ENCODE data around the gene GCLC. TPM values are rescaled to one million over a fixed set of nuclear protein-coding genes. Genes with fewer than 3 reads are reported as not detected.
A peak's percentile ranks its signal among the peaks of the same experiment; 100 is the strongest.

Gene GCLC
- polyA plus RNA-seq, 1 donor (not counting 4 experiments of a cell fraction or from before 2014, with no cell fraction given) = 73.2 TPM

DNA sequence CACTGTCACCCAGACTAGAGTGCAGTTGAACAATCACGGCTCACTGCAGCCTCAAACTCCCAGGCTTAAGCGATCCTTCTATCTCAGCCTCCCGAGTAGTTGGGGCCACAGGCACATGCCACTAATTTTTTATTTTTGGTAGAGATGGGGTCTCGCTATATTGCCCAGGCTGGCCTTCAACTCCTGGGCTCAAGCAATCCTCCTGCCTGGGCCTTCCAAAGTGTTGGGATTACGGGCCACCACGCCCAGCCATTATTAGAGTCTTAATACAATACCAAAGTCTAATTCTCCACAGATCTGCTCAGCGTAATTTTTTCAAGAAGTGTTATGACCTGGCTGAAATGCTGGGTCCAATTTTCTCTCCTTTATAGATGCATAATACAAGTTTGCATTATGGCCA lies 3.0 kb downstream of the GCLC start:
- H3K36me3 ChIP-seq (ENCODE audit: control insufficient read depth in 2 of 2, extremely low read depth in 1 of 2, insufficient read depth in 2 of 2, low read length in 2 of 2) = peaks cover 8 to 10% of the 10 kb centered on the region in 2 experiments
- peaks cover 44% of the 10 kb centered on the region for H3K4me1 ChIP-seq (ENCODE audit: control insufficient read depth, extremely low read depth, insufficient read depth, low read length)

DNA sequence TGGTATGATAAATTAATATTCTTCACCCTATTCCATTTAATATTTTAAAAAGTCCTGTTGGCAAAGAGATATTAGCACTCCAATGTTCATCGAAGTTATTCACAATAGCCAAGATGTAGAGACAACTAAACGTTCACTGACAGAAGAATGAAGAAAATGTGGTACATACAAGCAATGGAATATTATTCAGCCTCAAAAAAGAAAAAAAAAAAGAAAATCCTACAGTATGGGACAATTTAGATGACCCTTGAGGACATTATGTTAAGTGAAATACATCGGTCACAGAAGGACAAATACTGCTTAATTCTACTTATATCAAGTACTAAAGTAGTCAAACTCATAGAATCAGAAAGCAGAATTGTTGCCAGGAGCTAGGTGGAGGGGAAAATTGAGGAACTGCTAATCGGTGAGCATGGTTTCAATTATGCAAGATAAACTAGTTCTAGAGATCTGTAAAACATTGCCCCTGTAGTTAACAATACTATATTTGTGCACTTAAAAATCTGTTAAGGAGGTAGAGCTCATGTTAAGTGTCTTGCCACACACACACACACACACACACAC lies 4.7 kb downstream of the GCLC start:
- peaks cover 28% of the 10 kb centered on the region for H3K4me1 ChIP-seq (ENCODE audit: control insufficient read depth, extremely low read depth, insufficient read depth, low read length)
- H3K4me2 ChIP-seq (ENCODE audit: control insufficient read depth, extremely low read depth, insufficient read depth, low read depth, low read length) = peak overlapping the region; percentile 22
- H3K9me3 ChIP-seq (ENCODE audit: control insufficient read depth, low read depth, low read length) = no peaks in the 10 kb centered on the region
- TF ChIP-seq EZH2 (IDR thresholded peaks at IDR 0.05; ENCODE audit: low read length) = no peak
- TF ChIP-seq, protein P1, sequence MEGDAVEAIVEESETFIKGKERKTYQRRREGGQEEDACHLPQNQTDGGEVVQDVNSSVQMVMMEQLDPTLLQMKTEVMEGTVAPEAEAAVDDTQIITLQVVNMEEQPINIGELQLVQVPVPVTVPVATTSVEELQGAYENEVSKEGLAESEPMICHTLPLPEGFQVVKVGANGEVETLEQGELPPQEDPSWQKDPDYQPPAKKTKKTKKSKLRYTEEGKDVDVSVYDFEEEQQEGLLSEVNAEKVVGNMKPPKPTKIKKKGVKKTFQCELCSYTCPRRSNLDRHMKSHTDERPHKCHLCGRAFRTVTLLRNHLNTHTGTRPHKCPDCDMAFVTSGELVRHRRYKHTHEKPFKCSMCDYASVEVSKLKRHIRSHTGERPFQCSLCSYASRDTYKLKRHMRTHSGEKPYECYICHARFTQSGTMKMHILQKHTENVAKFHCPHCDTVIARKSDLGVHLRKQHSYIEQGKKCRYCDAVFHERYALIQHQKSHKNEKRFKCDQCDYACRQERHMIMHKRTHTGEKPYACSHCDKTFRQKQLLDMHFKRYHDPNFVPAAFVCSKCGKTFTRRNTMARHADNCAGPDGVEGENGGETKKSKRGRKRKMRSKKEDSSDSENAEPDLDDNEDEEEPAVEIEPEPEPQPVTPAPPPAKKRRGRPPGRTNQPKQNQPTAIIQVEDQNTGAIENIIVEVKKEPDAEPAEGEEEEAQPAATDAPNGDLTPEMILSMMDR (optimal IDR thresholded peaks at IDR 0.05 in 1 of 3, IDR thresholded peaks at IDR 0.05 in 1 of 3, conservative IDR thresholded peaks at IDR 0.05 in 1 of 3; ENCODE audit: extremely low read depth in 1 of 3, insufficient read depth in 2 of 3, low read length in 3 of 3) = no peak
- DNase-seq (ENCODE audit: low read depth, low spot score) (no peak), FAIRE-seq (no peak)
- no peaks in the 10 kb centered on the region for H4K20me1 ChIP-seq (ENCODE audit: control insufficient read depth, extremely low read depth, insufficient read depth, low read length)
- H2AFZ ChIP-seq (ENCODE audit: control insufficient read depth, low read length) = no peak overlapping the region
- H3K9me1 ChIP-seq (ENCODE audit: control insufficient read depth, extremely low read depth, insufficient read depth, low read length) = peaks cover 3% of the 10 kb centered on the region
- peaks cover 90% of the 10 kb centered on the region for H3K79me2 ChIP-seq (ENCODE audit: control insufficient read depth, insufficient read depth, low read length)
- no peak overlapping the region for H3K27ac ChIP-seq (ENCODE audit: control insufficient read depth, insufficient read depth, low read length)
- no peak overlapping the region for H3K9ac ChIP-seq (ENCODE audit: control insufficient read depth, extremely low read depth, insufficient read depth, low read length)
- H3K27me3 ChIP-seq (ENCODE audit: control insufficient read depth, extremely low read depth, insufficient read depth, low read length) = no peaks in the 10 kb centered on the region
- dilution Hi-C loops (cut with MboI; ENCODE audit: extremely low pct_ligation_motif_present, low sequenced_read_pairs) = no loop called here
- H3K4me3 ChIP-seq (ENCODE audit: control insufficient read depth in 2 of 3, extremely low read depth in 1 of 3, insufficient read depth in 2 of 3, low read depth in 1 of 3, low read length in 3 of 3) = no peak overlapping the region
- H3K36me3 ChIP-seq (ENCODE audit: control insufficient read depth in 2 of 2, extremely low read depth in 1 of 2, insufficient read depth in 2 of 2, low read length in 2 of 2) = peaks cover 8 to 10% of the 10 kb centered on the region in 2 experiments

More for the DNA sequence above, 3.0 kb downstream of the GCLC start:
- TF ChIP-seq, protein P1 (optimal IDR thresholded peaks at IDR 0.05 in 1 of 3, IDR thresholded peaks at IDR 0.05 in 1 of 3, conservative IDR thresholded peaks at IDR 0.05 in 1 of 3; ENCODE audit: extremely low read depth in 1 of 3, insufficient read depth in 2 of 3, low read length in 3 of 3) = no peak
- TF ChIP-seq EZH2 (IDR thresholded peaks at IDR 0.05; ENCODE audit: low read length) = no peak
- Histone ChIP-seq H3K9ac (ENCODE audit: control insufficient read depth, extremely low read depth, insufficient read depth, low read length) (no peak overlapping the region), H4K20me1 (ENCODE audit: control insufficient read depth, extremely low read depth, insufficient read depth, low read length) (no peaks in the 10 kb centered on the region), H3K9me3 (ENCODE audit: control insufficient read depth, low read depth, low read length) (no peaks in the 10 kb centered on the region), H2AFZ (ENCODE audit: control insufficient read depth, low read length) (no peak overlapping the region), H3K27me3 (ENCODE audit: control insufficient read depth, extremely low read depth, insufficient read depth, low read length) (no peaks in the 10 kb centered on the region), H3K4me3 (ENCODE audit: control insufficient read depth in 2 of 3, extremely low read depth in 1 of 3, insufficient read depth in 2 of 3, low read depth in 1 of 3, low read length in 3 of 3) (peak overlapping the region in 2 of 3 experiments; percentile 25 to 94), H3K9me1 (ENCODE audit: control insufficient read depth, extremely low read depth, insufficient read depth, low read length) (peaks cover 3% of the 10 kb centered on the region), H3K79me2 (ENCODE audit: control insufficient read depth, insufficient read depth, low read length) (peaks cover 74% of the 10 kb centered on the region), H3K27ac (ENCODE audit: control insufficient read depth, insufficient read depth, low read length) (no peak overlapping the region), H3K4me2 (ENCODE audit: control insufficient read depth, extremely low read depth, insufficient read depth, low read depth, low read length) (peak overlapping the region; percentile 86)
- FAIRE-seq = no peak
- no peak for DNase-seq (ENCODE audit: low read depth, low spot score)
- dilution Hi-C loops (cut with MboI; ENCODE audit: extremely low pct_ligation_motif_present, low sequenced_read_pairs) = no loop called here
